GM21381 (cell line): ENCODE results near the gene KCNAB1.

Source experiments
- ATAC-seq: cut with Tn5 transposase; IDR thresholded peaks from one replicate; pipeline ENCODE4 v1.9.1; 2021; ENCODE audit warnings: mild to moderate bottlenecking, moderate library complexity; ENCODE audit not compliant: unreplicated experiment

KCNAB1 gene

DNA sequence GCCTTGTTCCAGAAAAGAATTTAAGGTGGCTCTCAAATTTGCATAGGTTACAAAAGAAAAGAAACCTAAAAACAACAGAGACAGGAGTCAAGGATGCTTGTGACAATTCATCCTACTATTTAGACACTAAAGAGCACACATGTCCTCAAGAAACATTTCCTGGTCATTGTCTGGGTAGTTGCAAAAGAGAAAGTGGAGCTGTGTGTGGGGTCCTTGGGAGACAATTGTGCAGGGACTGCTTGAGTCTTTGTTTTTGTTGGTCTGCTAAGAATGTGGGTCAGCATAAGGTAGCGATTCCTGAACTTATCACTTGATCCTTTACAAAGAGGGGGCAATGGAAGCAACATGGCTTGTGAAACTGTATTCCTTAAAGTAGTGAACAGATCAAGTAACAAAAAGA lies 185.3 kb downstream of the KCNAB1 start:
- ATAC-seq: no peak

DNA sequence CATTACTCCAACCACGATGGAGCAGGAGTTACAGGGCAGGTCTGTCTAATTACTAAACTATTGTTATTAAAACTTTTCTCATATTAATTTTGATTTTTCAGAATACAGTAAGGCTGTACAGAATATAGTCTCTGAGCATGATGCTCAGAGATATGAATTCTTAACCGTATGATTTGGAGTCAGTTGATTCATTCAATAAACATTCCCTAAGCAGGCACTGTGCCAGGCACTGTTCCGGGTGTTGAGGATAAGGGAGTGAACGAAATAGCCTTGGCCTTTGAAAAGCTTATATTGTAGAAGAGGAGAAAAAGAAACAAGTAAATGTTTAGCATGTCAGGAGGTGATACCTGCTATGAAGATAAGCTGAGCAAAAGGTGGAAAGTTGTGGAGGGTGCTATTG lies 187.3 kb downstream of the KCNAB1 start:
- no peak for ATAC-seq

DNA sequence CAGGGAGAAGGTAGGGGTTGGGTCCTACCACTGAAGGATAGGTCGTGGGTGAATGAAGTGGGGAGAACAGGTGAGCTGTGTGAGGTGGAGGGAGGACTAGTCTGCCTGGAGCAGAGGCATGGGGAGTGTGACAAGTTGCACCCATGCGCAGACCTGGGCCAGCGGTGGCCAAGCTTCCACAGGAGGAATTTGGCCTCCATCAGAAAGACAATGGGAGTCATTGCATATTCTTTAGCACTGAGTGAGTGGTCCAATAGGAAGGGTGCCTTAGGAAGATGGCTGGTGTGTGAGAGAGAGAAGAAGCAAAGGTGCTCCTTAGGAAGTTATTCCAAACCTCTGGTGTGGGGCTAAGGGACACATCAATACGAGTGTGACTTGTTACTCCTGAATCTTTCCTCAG lies 191.1 kb downstream of the KCNAB1 start:
- ATAC-seq: no peak

DNA sequence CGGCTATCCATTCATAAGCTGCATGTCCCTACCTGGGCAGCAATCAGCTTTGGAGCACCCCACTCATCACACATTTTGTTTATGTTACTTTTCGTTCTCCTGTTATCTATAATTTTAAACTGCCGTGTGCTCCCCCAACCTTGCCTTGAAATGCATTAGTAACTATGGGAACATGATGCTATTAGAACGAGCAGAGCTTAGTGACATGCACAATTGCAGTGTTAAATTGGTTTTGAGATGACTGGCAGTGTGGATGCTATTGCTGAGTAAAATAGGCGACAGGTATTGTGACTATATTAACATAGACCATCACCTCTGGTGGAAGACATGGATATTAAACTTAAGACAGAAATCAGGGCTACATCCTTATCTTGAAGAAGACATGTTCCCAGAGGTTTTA lies 191.6 kb downstream of the KCNAB1 start:
- no peak for ATAC-seq

DNA sequence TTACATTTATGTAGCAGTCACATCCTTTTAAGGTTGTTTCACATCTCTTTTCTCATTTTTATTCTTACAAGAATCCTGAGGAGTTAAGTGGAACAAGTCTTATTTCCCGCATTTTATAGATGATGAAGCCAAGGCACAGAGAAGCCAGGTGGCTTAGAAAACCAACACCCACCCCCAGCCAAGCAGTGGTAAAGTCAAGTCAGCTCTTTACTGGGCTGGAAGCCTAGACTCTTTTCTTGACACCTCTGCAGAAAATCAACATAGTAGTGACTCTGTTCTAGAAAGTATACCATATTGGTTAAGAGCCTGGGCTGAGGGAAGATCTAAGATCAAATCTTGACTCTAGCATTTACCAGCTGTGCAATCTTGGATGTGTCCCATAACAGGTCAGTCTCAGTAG lies 195.7 kb downstream of the KCNAB1 start:
- ATAC-seq: no peak

DNA sequence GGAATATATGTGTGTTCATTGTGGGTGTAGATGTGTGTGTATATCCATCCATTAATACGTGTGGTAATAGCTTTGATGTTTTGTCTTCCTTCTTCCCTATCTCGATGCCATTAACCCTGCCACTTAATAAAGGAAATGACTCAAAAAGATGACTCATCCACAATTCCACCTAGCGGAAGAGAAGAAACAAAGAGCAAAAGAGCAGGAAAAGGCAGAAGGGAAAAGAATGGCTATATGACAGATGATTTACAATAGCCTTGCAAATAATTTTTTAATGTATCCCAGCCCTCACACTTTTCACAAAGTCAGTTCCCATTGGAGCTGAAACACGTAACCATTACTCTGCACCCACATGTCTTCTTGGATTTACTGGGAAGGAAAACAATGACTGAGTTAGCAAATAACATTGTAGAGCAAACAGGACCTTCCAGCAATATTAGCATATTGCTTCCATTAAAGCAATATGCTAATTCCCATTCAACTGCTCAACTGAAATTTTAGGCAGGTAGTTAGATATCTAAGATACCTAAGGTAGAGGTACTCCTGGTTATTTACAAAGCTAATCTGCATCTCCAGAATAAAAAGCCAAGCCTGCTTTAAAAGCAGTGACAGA lies 197.2 kb downstream of the KCNAB1 start:
- no peak for ATAC-seq

DNA sequence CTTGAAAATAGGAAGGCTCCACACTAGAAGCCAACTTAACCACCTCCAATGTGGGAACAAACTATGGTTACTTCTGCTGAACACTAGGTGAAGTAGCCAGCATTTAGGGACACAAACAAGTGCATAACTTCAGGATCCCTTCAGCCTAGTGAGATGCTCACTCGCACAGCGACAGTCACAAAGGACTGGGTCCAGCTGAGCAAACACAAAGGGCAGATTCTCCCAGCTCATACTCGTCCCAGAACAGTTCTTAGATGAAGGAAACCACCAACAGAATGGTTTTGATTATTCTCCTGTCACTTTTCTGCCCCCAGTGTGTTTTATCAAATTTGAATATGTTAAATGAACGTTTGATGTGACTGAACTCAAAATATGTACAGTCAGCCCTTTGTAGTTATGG lies 201.6 kb downstream of the KCNAB1 start:
- ATAC-seq: no peak

DNA sequence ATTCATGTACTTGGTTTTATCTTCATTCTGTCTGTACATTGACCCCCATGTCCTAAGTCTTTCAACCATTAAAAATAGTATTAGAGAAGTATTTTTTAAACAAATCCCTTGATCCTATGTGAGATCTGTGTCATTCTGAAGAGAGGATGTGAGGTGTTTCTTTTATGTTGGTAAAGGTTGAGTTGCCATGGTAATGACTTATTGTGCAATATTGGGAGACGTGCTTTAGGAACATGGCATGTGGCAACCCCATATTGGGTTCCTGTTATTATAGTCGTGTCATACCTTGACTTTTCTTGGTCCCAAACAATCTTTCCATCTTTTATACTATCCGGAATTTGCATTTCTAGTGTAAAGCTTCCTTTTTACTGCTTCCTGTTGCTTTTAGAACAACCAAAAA lies 203.1 kb downstream of the KCNAB1 start:
- no peak for ATAC-seq

DNA sequence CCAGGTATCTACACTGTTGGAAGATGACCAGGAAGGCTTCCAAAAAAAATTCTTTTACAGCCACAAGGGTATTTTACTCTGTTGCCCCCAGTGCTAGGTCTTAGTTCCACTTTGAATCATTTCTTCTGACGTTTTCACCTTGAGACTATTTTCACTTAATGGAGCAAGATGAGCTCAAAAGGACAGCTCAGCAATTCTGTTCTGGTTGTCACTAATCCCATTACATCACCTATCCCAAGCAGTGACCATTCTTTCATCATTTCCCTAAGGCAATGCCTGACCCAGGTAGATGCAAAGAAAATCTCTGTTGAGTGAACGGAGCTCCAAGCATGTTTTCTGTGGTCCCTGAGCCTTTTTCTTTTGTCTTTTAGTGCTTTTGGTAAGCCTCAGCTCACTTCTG lies 210.0 kb downstream of the KCNAB1 start:
- no peak for ATAC-seq

DNA sequence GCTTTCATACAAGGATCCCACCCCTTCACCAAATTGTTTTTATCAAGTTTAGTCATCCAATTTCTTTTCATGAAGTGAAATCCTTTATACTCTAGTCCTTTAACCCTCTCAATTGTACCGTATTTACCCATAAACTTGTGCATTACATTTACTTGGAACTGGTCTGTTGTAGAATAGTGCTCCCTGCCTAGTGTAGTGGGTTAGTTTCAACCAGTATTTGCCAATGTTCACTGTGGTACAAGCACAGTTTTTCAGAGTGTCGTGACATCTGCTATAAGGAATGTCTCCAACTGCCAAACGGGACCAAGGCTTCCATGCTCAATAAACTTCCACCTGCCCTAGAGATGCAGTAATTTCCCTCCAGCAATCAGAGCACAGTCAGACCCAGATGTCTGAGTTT lies 211.9 kb downstream of the KCNAB1 start:
- no peak for ATAC-seq

DNA sequence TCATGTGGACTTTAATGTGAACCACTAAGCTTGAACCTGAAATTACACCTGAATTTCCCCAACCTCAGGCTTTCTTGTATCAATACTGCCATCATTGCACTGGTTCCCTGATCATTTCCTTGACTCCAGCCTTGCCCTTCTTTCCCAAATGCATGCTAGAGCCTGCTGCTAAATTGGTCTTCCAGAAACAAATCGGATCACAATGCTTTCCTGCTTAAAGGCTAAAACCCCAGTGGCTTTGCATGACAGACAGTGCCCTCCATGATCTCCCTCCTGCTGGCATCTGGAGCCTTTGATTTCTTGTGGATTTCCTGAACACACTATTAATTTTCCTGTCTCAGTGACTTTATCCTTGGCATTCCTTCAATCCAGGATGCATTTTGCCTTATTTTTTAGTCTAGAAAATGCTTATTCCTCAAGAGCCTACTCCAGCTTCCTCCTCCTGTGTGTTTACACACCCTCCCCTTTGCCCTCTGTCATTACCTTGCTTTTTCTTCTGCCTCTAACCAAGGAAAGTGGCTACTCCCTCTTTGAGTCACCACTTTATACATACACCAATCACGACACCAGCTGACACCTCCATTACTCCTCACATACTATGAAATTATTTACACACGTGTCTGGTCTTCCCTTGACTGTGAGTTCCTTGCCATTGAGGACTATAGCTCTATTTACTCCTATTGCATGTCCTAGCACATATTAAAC lies 214.6 kb downstream of the KCNAB1 start:
- ATAC-seq: no peak

DNA sequence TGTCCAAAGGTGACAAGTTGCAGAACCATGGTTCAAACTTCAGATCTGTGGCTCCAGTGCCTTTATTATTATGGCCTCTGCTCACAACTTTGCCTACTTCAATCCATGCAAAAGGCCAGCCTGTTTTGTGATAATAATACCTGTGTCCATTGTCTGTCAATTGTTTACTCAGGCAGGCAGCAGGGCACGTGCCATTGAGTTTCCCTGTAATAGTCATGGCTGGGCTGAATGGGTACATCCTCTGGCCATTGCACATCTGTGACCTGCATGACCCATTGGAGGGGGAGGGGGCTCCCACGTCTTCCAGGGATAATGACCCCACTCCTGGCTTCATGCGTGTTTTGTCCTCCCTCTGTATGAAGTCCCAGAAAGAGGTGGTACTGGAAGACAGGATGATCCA lies 219.1 kb downstream of the KCNAB1 start:
- ATAC-seq: no peak

DNA sequence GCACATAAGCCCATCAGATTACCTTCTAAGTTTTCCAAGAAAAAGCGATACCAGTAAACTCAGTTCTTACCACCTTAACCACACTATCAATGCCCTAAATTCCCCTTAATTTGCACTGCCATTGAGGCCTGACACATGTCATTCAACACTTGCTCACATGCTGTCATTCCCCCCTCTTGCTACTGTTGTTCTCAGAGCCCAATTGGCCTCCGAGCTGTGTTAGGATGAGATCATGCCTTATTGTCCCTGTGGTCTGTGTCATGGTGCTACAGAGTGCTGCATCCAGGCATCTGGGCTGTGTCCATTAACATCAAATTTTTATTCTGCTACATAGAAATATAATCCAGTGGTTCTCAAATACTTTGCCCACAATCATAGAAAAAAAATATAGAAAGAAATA lies 221.0 kb downstream of the KCNAB1 start:
- ATAC-seq: no peak

DNA sequence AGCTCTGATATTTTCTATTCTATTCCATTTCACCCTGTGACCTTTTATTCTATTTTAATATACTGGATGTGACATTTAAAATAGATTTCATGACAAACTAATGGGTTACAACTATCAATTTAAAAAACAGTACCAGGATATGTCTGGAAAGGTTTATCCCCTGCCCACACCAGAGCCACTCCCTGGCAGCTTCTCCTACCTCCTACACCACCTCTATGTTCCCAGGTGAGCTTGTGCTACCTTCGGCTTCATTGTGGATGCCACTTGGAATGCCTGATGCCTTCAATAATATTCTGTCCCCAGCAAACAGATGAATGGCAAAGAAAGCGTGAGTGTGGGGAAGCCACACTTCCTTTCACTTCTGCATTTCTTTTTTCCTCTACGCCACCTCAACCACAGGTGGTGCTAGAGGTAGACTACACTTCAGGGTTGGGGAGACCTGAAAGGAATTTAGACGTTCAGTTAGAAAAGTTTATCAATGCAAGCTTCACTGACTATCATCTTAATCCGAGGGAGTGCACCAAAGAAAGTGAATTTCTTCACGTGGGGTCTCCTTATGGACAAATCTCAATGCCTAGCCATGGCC lies 221.5 kb downstream of the KCNAB1 start:
- peak; percentile 100 for ATAC-seq

DNA sequence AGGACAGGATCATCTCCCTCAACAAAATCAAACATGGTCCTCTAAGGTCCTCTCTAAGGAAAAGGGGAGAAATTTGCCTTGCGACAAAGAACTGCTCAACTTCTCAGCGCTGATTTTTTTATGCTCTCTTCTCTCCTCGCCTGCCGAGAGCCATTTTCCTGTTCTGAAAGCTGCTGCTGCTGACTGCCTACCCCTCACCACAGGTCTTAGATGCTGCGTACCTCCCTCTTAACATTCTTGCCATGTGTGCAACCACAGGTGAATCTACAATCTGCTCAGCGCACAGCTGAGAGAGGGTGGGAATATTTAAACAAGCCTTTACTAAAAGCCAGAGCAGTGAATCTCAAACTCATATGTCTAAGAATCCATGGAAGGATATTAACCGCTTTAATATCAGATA lies 223.8 kb downstream of the KCNAB1 start:
- ATAC-seq: no peak

DNA sequence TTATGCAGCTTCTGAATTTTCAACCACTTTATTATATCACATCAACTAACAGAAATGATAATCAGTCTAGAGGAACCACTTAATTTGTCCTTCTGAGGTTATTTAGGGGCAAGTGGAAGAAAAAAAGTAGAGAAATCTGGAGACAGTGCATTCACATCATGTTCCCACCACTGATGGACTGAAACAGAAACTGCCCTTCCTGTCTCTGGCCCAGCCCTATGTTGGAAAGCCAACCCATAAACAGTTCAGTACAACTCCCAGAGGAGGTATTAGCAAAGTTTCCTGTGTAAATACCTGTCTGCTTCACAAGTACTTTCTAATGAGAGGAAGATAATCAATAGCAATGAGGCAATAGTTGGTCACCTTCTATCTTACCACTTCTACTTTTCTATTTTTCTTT lies 228.7 kb downstream of the KCNAB1 start:
- ATAC-seq: no peak

DNA sequence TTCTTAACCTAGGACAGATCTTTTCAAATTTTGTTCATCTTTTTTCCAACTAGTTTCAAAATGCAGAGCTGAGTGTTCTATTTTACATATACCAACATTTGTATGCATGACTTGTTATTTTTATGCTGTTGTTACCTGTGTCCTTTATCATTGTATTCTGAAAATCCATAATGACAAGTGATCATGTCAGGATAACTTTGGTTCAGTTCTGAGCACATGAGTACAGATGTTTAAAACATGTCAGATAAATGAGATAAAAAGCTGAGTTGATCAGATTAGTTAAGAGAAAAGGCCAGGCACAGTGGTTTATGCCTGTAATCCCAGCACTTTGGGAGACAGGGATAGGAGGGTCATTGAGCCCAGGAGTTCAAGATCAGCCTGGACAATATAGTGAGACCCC lies 229.6 kb downstream of the KCNAB1 start:
- ATAC-seq: no peak

DNA sequence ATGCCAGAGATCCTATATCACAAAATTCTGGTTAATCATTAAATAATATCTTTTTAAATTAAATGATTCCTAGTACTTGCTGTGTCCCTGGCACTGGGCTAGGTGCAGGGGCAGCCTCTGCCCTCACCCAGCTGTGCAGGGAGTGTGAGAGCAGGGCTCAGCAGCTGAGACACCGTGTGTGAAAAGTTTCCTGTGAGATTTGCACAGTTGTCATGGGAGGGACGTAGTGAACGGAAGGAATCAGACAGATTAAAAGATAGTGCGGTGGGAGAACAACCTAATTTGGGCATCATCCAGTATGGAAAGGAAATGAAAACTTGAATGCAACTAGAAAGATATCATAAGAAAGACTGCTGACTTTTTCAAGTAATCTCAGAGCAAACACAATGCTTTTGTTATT lies 230.4 kb downstream of the KCNAB1 start:
- ATAC-seq: no peak

DNA sequence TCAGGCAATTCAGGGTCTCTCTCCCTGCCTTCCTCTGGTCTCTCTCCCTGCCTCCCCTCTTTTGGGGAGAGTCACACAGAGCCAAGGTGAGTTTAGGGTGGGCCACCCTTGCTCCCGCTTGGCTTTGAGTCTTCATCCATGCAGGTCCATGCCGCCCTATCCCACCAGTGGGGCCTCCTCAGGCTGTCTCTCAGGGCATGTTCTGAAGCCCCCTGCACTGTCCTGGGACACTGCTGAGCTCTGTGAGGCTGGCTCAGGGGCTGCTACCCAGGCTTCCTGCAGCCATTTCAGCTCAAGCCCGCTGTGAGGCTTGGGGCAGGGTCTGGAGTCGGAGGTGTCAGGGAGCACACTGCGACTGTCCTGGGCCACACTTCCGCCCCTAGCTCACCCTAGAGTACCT lies 231.4 kb downstream of the KCNAB1 start:
- ATAC-seq: no peak

DNA sequence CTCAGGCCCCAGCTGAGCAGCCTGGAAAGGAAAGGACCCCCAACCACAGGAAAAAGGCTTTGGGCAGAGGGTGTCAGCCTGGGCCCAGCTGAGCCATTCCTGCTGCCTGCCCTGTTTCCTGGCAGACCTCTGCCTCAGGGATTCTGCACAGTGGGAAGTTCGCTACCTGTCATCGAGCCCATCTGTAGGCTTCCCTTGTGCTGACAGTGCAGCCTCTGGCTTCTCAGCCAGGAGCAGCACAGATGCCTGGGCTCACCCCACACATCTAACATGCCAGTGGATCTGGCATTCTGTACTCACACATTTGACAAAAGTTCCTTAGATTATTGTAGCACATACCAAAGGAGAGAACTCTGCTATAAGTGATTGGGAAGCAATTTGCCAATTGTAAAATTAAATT lies 232.3 kb downstream of the KCNAB1 start:
- ATAC-seq: no peak

DNA sequence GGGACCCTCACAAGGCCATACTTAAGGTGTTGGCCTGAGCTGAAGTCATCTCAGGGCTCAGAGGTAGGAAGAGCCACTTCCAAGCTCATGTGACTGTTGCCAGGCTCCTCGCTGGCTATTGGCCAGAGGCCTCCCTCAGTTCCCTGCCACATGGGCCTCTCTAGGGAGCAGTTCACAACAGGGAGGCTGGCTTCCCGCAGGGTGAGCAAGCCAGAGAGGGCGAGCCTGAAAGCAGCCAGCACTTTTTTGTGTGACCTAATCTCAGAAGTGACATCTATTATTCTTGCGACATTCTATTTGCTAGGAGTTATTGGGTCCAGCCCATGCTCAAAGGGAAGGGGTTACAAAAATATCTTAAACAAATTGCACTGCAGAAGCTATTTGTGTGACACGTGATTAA lies 233.2 kb downstream of the KCNAB1 start:
- no peak for ATAC-seq

DNA sequence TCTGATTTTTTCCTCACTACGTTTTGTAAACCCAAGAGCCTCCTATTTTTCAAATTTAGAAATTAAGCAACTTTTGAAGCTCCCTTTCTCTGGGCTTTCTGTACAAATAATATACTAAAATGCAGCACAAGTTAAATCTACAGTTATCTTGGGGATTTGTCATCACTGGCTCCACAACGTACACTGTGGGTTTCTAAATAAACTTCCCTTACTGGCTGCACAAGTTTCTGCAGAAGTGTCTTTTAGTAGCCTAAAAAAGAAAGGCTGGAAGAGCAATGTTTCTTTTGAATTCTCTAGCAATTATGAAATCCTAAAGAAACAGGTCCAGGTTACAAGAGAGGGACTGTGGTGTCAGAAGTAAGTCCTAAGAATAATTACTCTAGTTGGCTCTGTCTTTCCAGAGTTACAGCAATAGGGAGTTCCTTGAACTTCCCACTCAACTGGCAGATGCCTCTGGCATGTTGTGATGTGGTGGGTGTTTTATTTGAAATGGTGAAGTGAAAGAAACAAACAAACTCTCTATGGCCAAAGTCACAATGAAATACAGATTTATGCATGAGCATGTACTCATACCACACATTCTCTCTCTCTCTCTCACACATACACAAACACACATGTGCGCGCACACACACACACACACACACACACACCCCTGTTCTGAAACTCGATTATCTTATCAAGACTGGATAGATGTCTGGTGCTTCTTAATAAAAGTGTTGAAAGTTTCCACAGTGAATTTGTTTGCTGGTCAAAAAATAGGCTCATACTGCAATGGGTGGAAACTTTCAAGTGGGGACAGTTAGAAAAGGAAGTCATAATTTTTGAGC lies 236.4 kb downstream of the KCNAB1 start:
- ATAC-seq: no peak
